Fibroblast of lung (primary cell): ENCODE measurements around the gene LAMC3. TPM values are rescaled to one million over a fixed set of nuclear protein-coding genes. Genes with fewer than 3 reads are reported as not detected.
"Not testable (repeated sequence)": the region's sequence is repeated elsewhere in the genome, so short reads cannot be mapped to it uniquely, and the experiment has no call there.

Experiments used
- DNase-seq, 2 donors: peaks; one replicate each; pipeline versions ENCODE4 v3.0.0 to v3.0.0-alpha.2; 2010; ENCODE audit warnings: low read depth in 2 of 2
- H2AFZ ChIP-seq: 2 replicates; pipeline ENCODE4 v1.5.1; 2012; ENCODE audit warnings: low read length, control low read depth, inconsistent platforms
- H3K27ac ChIP-seq: 2 replicates; pipeline ENCODE4 v1.5.1; 2011; ENCODE audit warnings: low read length, control low read depth; ENCODE audit not compliant: insufficient read depth
- H3K27me3 ChIP-seq: 2 replicates; pipeline ENCODE4 v1.5.1; 2011; ENCODE audit warnings: mild to moderate bottlenecking, low read length; ENCODE audit not compliant: control insufficient read depth, insufficient read depth
- H3K36me3 ChIP-seq: 2 replicates; pipeline ENCODE4 v1.5.1; 2011; ENCODE audit warnings: low read length; ENCODE audit not compliant: control insufficient read depth, insufficient read depth
- H3K4me1 ChIP-seq: 2 replicates; pipeline ENCODE4 v1.5.1; 2011; ENCODE audit warnings: low read length; ENCODE audit not compliant: control insufficient read depth, insufficient read depth; ENCODE audit errors: extremely low read depth
- H3K4me2 ChIP-seq: 2 replicates; pipeline ENCODE4 v1.5.1; 2011; ENCODE audit warnings: low read length, control low read depth; ENCODE audit not compliant: insufficient read depth; ENCODE audit errors: extremely low read depth
- H3K4me3 ChIP-seq, 4 experiments: fragments of 200-600 bp in 1 of 4; sonication (generic) in 1 of 4; replicated peaks in 1 of 4; 2 replicates each; pipeline ENCODE4 v1.5.1; 2011 to 2016; ENCODE audit warnings: low read length in 4 of 4, low read depth in 3 of 4, mild to moderate bottlenecking in 3 of 4, control low read depth in 2 of 4, inconsistent platforms in 1 of 4, mixed read lengths in 1 of 4; ENCODE audit not compliant: insufficient read depth in 1 of 4; ENCODE audit errors: control extremely low read depth in 1 of 4
- H3K79me2 ChIP-seq: 2 replicates; pipeline ENCODE4 v1.5.1; 2012; ENCODE audit warnings: mild to moderate bottlenecking, low read length, inconsistent platforms; ENCODE audit not compliant: control insufficient read depth, insufficient read depth
- H3K9ac ChIP-seq: 2 replicates; pipeline ENCODE4 v1.5.1; 2011; ENCODE audit warnings: mild to moderate bottlenecking, low read length, control low read depth; ENCODE audit not compliant: insufficient read depth
- H3K9me3 ChIP-seq: 2 replicates; pipeline ENCODE4 v1.5.1; 2012; ENCODE audit warnings: low read depth, low read length; ENCODE audit not compliant: control insufficient read depth, insufficient read depth
- H4K20me1 ChIP-seq: 2 replicates; pipeline ENCODE4 v1.5.1; 2011; ENCODE audit warnings: low read length; ENCODE audit not compliant: control insufficient read depth, insufficient read depth; ENCODE audit errors: extremely low read depth
- EZH2 ChIP-seq: IDR thresholded peaks from 2 replicates; pipeline ENCODE4 v1.5.1; 2012; ENCODE audit warnings: low read length, control low read depth, mild to moderate bottlenecking; ENCODE audit errors: missing control alignments
- polyA plus RNA-seq, 2 donors: library from polyadenylated mRNA; depleted of rRNA in 1 of 2; stranded (reverse) in 1 of 2; unstranded in 1 of 2; fragments of >200 nt; gene quantifications; 2 replicates each; pipeline ENCODE4 v1.2.1, GENCODE V29; 2011 to 2012; ENCODE audit warnings: missing spikeins in 1 of 2
- total RNA-seq: library from RNA; depleted of rRNA; stranded (reverse); fragments of >200 nt; gene quantifications from 2 replicates; pipeline ENCODE4 v1.2.1, GENCODE V29; 2014
- TF ChIP-seq, protein P1 (sequence below), 2 donors: IDR thresholded peaks in 1 of 2; conservative IDR thresholded peaks in 1 of 2; 1 replicate in 1 of 2; 2 replicates in 1 of 2; pipeline ENCODE4 v1.5.1; 2011 to 2012; ENCODE audit warnings: low read length in 2 of 2, control low read depth in 1 of 2, inconsistent platforms in 1 of 2, low read depth in 1 of 2, mild to moderate bottlenecking in 1 of 2

Gene LAMC3
- total and polyA plus RNA-seq, 2 donors (not counting 1 experiment from before 2014, with no cell fraction given) = 0.17 to 1.4 TPM

- Histone ChIP-seq H3K36me3 (no peaks in the 10 kb centered on the region), H3K27me3 (peaks cover 38% of the 10 kb centered on the region), H3K9me3 (no peaks in the 10 kb centered on the region), H3K9ac (no peak overlapping the region), H4K20me1 (no peaks in the 10 kb centered on the region), H3K4me2 (no peak overlapping the region), H3K79me2 (no peaks in the 10 kb centered on the region), H3K27ac (no peak overlapping the region), H3K4me3 (no peak overlapping the region), H3K4me1 (peaks cover 5% of the 10 kb centered on the region), H2AFZ (no peak overlapping the region)
- TF ChIP-seq EZH2 = no peak
- TF ChIP-seq, protein P1, sequence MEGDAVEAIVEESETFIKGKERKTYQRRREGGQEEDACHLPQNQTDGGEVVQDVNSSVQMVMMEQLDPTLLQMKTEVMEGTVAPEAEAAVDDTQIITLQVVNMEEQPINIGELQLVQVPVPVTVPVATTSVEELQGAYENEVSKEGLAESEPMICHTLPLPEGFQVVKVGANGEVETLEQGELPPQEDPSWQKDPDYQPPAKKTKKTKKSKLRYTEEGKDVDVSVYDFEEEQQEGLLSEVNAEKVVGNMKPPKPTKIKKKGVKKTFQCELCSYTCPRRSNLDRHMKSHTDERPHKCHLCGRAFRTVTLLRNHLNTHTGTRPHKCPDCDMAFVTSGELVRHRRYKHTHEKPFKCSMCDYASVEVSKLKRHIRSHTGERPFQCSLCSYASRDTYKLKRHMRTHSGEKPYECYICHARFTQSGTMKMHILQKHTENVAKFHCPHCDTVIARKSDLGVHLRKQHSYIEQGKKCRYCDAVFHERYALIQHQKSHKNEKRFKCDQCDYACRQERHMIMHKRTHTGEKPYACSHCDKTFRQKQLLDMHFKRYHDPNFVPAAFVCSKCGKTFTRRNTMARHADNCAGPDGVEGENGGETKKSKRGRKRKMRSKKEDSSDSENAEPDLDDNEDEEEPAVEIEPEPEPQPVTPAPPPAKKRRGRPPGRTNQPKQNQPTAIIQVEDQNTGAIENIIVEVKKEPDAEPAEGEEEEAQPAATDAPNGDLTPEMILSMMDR (conservative IDR thresholded peaks at IDR 0.05 in 1 of 2, IDR thresholded peaks at IDR 0.05 in 1 of 2; ENCODE audit: low read depth in 1 of 2, low read length in 2 of 2) = no peak
- DNase-seq = no peak
Observed at GRCh38 chr9:131098391-131099101, 89.6 kb downstream of the LAMC3 start.

GRCh38 chr9:131099102-131099606 lies 90.2 kb downstream of the LAMC3 start:
- Histone ChIP-seq H3K4me2 (no peak overlapping the region), H2AFZ (no peak overlapping the region), H3K4me3 (no peak overlapping the region), H3K27ac (no peak overlapping the region), H3K27me3 (peaks cover 37% of the 10 kb centered on the region), H3K36me3 (no peaks in the 10 kb centered on the region), H4K20me1 (no peaks in the 10 kb centered on the region), H3K9me3 (no peaks in the 10 kb centered on the region), H3K4me1 (peaks cover 5% of the 10 kb centered on the region), H3K79me2 (no peaks in the 10 kb centered on the region), H3K9ac (no peak overlapping the region)
- no peak for DNase-seq
- no peak for TF ChIP-seq EZH2
- TF ChIP-seq, protein P1 (conservative IDR thresholded peaks at IDR 0.05 in 1 of 2, IDR thresholded peaks at IDR 0.05 in 1 of 2; ENCODE audit: low read depth in 1 of 2, low read length in 2 of 2) = no peak

DNA sequence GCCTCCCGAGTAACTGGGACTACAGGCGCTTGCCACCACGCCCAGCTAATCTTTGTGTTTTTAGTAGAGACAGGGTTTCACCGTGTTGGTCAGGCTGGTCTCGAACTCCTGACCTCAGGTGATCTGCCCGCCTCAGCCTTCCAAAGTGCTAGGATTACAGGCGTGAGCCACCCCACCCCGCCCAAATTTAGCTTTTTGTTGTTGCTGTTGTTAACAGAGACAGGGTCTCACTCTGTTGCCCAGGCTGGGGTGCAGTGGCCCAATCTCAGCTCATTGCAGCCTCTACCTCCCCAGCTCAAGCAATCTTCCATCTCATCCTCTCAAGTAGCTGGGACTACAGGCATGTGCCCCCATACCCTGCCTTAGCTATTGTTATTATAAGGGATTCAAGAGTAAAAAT lies 90.9 kb downstream of the LAMC3 start:
- H2AFZ ChIP-seq, H4K20me1 ChIP-seq, H3K4me1 ChIP-seq, H3K27ac ChIP-seq, H3K79me2 ChIP-seq, DNase-seq, H3K9me3 ChIP-seq, H3K4me3 ChIP-seq, H3K4me2 ChIP-seq, H3K36me3 ChIP-seq, H3K9ac ChIP-seq: not testable (repeated sequence)
- H3K27me3 ChIP-seq = peaks cover 32% of the 10 kb centered on the region
